ENCODE results near the gene CPXM1. TPM values are rescaled to one million over a fixed set of nuclear protein-coding genes. Genes with fewer than 3 reads are reported as not detected.
"Not testable (repeated sequence)": the region's sequence is repeated elsewhere in the genome, so short reads cannot be mapped to it uniquely, and the experiment has no call there.

CPXM1 gene
- total RNA-seq, 2 donors from 2014 or later: 0.24 to 2.3 TPM

DNA sequence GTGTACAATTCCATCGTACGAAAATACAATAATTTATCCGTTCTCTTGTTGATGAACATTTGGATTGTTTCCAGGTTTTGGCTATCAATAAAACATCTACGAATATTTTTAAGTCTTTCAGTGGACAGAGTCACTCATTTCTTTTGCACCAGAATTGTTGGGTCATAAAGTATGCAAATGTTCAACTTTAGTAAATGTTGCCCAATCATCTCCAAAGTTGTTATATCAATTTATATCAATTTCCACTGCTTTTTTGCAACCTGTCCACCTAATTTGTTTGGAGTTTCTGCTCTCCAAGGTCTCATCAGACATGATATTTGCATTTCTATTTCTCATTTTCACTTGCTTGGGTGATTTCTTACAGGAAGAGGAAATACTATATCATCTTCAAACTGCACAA is 26.2 kb upstream of the CPXM1 start:
- intact Hi-C loops (cut with DNase I, micrococcal nuclease): no loop called here
- ATAC-seq (no peak), DNase-seq (no peak)

DNA sequence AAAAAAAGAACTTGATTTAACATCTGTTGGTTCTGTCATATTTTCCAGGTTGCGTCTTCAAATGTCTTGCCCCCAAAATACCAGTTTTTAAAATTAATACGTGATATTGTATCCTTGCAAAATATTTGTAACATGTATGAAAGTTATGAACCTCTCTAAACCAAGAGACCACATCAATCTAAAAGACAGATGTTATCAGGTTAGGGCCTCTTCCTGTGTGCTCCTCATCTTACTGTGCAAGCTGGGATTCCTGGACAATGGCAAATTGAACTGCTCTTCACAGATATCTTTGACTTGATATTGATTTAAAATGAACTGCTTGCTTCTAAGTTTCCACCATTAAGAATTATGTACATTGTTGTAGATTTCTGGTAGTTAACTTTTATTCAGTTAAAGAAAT is 25.3 kb upstream of the CPXM1 start:
- DNase-seq (no peak), ATAC-seq (no peak)
- intact Hi-C loops (cut with DNase I, micrococcal nuclease): no loop called here

DNA sequence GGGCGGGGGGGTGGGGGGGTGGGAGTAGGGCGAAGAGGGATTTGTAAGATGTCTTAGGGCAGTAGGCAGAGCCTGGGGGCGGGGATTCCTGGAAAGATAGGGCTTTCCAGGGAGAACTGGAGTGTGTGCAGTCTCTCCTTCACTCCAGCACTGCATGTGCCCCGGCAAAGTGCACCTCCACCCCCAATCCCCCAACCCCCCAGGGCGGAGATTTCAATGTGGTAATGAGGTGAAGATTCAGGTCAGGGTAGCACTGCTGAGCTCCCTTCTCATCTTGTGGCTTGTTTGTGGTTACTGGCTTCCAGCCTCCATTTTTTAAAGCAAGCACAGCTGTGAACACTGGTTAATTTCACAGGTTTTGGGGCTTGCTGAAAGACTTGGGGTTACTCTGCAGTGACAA is 21.6 kb upstream of the CPXM1 start:
- intact Hi-C loops (cut with DNase I, micrococcal nuclease): no loop called here
- no peak for ATAC-seq
- DNase-seq: no peak

DNA sequence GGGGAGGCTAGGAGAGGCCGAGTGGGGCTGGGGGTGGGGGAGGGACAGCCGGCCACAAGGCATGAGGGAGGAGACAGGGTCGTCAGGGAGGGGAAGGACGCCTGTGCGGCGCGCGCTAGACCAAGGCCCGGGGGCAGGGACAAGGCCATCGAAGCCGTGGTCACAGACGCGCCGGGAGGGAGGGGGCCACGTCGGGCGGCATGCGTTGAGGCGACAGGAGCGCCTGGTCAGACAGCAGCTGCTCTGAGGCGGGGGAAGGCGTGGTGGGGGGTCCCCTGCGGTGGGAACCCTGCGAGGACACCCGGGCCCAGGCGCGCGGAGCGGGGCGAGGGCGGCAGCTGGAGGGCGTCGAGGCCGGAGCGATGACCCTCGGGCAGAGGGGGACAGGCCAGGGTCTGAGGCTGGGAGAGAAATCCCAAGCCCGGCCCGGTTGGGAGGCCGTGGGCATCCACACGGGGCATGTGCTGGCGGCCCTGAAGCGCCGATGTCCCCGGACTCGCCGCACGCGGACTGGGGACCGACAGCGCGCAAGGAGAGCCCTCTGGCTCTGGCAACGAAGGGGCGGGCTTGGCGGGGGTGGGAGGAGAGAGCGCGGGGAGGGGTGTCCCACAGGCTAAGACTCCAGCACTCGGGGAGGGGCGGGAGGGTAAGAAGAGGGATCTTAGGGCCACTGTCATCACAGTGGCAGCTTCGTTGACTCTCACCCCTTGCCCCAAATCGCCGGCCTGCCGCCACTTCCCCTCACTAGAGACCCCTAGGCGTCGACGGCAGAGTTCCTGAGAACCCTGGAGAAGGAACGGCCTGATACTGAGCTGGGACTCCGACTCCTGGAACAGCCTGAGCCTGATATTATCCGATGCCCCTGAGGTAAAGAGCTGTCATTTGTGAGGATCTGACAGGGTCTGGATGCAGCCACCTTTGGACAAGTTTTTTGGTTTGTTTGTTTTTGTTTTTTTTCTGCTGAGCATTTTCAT is 20.8 kb upstream of the CPXM1 start:
- no peak for ATAC-seq

DNA sequence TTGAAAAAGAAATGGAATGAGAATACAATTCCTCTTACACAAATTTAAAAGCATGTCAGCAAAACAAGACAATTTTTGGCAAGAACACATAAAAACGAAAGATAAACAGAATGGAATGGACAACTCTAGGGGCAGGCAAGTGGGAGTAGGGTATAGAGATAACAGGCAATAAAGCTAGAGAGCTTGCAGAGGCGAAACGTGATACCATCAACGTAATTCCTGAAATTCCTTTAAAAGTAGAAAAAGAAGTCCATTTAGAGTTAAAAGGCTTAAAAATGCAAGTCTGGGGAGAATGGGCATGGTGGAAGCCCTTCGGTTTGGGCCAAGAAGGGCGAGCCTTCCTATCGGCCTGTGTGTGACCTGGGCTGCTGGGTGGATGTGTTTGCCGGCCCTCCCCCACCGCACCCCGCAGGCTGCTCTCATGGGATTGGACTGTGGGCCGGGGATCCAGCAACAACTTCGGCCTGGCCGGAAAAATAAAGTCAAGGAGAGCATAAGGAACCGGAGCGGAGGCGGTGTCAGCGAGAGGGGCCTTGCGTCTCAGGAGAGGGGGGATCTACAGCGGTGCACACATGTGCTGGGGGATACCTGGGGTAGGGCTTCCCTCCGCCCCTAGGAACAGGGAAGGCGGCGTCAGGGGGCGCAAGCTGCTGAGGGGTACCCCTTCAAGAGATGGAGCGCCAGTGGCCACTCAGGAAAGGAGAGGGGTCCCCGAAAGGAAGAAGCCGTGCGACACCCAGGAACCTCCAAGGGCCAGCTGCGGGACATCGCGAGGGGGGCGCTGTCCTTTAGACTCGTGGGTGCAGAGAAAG is 19.9 kb upstream of the CPXM1 start:
- DNase-seq: no peak
- ATAC-seq: no peak

More for the DNA sequence above, 20.8 kb upstream of the CPXM1 start:
- DNase-seq: no peak
- intact Hi-C loops (cut with DNase I, micrococcal nuclease): no loop called here

DNA sequence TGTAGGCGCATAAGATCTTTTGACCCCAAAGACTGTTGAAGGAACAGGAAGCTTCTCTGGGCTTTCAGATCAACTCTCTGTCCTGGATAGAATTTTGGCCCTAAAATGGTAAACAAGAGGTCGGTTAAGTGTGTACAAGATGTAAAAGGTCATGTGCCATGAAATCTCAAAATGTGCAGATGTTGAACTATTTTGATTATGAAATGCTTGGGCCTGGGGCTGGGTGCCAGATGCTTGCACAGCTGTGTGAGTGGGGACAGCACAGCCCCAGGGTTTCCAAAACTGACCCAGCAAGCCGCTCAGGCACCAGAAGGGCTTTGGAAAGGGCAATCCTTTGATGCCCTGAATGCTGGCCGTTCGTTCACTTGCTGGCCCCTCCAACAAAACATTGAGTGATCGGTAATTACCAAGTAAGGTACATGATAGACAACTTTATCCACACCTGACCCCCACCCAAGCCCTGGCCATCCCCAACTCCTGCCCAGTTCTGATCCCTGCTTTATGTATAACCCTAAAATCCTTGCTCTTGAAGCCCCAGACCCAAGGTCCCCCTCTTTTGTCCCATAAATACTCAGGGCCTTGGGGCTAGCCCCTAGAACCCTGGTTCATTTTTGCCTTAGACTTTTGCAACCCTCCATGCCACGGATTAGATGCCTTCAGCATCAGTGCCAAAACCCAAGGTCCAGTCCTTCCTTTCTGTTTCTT is 17.6 kb upstream of the CPXM1 start:
- ATAC-seq (no peak), DNase-seq (no peak)
- intact Hi-C loops (cut with DNase I, micrococcal nuclease): no loop called here

More for the DNA sequence above, 19.9 kb upstream of the CPXM1 start:
- intact Hi-C loops (cut with DNase I, micrococcal nuclease): no loop called here

DNA sequence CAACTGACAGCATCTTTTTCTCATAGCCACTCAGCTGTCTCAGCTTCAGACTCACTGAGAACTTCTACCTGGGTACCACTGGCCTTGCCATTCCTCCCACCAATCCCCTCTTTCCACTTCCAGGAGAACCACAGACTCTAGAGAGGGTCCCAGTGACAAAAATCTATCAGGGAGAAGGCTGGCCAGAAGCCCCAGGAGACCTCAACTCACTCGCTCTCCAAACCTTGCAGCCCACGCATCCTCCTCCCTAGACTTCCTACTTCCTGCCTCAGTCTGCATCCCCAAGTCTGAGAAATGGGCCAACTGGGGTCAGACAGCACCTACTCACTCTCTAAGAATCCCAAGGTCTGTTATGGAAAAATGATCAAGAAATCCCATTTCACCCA is 16.9 kb upstream of the CPXM1 start:
- DNase-seq: no peak
- intact Hi-C loops (cut with DNase I, micrococcal nuclease): no loop called here
- ATAC-seq: no peak

DNA sequence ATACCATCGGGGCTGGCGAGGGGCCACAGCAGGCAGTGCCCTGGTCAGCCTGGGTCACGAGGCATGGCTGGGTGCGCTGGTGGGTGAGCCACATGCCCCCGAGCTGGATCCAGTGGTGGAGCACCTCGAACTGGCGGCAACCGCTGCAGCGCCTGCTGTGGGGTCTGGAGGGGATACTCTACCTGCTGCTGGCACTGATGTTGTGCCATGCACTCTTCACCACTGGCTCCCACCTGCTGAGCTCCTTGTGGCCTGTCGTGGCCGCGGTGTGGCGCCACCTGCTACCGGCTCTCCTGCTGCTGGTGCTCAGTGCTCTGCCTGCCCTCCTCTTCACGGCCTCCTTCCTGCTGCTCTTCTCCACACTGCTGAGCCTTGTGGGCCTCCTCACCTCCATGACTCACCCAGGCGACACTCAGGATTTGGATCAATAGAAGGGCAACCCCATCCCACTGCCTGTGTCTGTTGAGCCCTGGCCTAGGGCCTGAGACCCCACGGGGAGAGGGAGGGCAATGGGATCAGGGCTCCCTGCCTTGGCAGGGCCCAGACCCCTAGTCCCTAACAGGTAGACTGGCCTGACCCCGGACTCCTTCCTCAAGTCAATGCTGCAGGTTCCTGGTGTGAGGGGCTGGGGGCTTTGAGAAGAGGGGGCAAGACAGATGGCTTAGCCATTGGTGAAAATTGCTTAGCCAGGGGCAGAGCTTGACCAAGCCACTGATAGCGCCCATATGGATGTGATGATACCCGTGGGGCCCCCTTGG is 16.3 kb upstream of the CPXM1 start:
- DNase-seq (no peak), ATAC-seq (no peak)
- intact Hi-C loops (cut with DNase I, micrococcal nuclease): no loop called here

DNA sequence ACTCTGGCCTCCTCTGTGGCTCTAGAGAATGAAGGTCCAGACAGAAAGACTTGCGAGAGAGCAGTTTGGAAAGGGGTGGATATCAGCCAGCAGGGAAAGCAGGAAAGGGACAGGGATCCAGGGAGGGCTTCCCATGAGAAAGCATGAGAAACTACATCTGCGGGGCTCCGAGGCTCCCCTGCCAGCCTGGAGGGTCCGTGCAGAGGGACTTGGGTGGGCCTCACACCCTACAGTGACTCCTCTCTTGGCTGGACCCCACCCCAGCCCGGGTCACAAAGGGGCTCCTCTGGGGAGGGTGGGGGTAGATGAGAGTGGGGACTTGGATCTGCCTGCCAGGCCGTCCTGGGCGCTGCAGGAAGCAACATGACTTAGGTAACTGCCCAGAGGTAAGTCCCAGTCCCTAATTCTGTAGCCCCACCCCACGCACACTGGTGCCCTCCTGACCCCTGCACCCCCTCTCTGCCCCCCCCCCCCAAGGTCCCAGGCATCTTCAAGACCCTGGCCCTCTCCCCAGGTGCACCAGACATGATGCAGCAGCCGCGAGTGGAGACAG is 15.7 kb upstream of the CPXM1 start, which contains the start of gene TMEM239:
TMEM239 (plus strand) TSS at position 335 of the 553 bp plus-strand sequence; CDS start at position 526, 191 bp downstream.
- ATAC-seq (no peak), DNase-seq (no peak)
- intact Hi-C loops (cut with DNase I, micrococcal nuclease): no loop called here

DNA sequence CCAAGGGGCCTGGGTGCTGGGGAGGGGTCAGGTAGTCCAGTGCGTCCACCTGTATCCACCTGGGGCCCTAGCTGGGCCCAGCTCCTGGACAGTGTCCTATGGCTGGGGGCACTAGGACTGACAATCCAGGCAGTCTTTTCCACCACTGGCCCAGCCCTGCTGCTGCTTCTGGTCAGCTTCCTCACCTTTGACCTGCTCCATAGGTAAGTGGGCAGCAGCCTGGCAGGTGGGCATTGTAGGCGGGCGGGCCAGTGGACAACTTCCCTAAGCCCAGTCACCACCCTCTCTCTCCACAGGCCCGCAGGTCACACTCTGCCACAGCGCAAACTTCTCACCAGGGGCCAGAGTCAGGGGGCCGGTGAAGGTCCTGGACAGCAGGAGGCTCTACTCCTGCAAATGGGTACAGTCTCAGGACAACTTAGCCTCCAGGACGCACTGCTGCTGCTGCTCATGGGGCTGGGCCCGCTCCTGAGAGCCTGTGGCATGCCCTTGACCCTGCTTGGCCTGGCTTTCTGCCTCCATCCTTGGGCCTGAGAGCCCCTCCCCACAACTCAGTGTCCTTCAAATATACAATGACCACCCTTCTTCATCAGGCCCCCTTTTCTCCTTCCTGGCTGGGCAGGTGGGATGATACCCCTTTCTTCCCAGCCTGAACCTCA is 14.9 kb upstream of the CPXM1 start:
- no peak for DNase-seq
- intact Hi-C loops (cut with DNase I, micrococcal nuclease): no loop called here
- no peak for ATAC-seq

DNA sequence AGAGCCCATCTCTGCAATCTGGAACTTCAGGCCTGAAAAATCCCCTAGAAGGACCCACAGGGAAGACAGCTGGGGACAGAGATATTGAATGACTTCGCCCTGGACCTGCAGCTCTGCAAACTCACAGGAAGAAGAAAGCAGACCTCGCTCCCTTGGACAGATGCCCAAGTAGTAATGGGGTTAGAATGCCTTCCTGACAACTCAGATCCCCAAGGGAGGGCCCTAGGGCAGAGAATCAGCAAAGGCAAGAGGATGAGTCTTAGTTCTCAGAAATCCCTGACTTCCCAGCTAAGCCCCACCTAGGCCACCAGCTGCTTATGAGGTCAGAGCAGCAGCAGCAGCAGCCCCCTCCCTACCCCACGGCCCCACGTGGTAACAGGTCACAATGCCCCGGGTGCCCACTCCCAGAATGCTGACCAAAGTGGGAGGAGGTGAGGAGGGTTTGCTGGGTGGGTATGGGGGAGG is 14.2 kb upstream of the CPXM1 start, which contains the start of gene C20orf141:
C20orf141 (plus strand) TSS at position 401 of the 465 bp plus-strand sequence. CDS start 198 bp downstream, outside the sequence.
- DNase-seq: no peak
- intact Hi-C loops (cut with DNase I, micrococcal nuclease): no loop called here
- no peak for ATAC-seq

DNA sequence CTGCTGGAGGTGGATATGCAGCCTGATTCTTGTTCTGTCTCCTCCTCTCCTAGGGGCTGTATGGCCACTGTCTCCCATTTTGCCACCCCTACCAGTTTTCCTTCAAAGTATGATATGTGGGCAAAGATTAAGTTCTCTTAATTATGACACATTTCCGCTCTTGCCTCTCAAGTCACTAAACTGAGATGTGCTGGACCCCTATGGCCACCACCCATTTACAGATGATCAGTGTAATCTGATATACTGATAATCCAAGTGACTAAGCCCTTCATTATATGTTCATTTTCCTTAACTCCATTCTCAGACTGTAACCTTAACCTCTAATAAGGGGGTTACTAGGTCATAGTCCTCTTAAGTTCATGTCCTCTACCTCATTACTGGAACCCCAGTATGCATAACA is 13.6 kb upstream of the CPXM1 start:
- ATAC-seq (no peak), DNase-seq (no peak)
- intact Hi-C loops (cut with DNase I, micrococcal nuclease): no loop called here

DNA sequence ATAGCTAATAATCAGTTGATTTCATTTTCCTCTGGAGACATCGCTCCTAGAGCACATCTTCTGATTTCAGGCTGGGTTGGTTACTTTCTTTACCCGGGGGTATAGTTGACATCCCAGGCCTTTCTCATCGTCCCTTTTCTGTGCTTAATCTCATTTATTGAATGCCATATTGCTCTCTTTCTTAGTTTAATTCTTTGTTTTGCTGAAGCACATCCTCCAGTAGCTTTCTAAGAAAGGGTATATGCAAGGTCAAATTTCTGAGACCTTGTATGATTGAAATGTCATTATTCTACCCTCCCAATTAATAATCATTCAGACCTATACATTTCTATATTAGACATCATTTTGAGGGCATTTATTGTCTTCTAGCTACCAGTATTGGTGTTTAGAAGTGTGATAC is 11.8 kb upstream of the CPXM1 start:
- DNase-seq: no peak
- intact Hi-C loops (cut with DNase I, micrococcal nuclease): no loop called here
- ATAC-seq: no peak

DNA sequence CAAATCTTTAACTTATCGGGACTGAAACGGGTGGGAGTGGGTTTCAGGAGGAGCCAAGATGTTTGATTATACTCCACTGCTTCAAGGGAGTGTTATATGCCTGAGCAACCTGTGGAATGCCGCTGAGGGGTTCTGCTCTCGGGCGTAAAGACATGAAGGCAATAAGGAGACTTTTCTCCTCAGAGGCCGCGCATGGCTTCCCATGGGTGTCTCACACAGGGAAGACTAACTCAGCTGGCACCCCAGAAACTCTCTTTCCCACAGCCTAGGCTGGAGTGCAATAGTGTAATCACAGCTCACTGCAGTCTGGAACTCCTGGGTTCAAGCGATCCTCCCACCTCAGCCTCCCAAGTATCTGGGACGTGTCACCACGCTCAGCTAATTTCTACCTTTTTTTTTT is 9.3 kb upstream of the CPXM1 start:
- intact Hi-C loops (cut with DNase I, micrococcal nuclease): no loop called here
- ATAC-seq: no peak
- no peak for DNase-seq

DNA sequence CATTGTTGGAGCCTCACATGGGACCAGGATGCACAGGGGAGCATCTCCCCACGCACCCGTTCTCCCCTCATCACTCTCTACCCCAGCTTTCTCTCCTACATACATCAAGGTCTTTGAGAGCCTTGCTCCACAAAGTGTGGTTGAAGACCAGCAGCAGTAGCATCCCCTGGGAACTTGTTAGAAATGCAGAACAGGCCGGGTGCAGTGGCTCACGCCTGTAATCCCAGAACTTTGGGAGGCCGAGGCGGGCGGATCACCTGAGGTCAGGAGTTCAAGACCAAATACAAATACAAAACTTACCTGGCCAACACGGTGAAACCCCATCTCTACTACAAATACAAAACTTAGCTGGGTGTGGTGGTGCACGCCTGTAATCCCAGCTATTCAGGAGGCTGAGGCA is 7.5 kb upstream of the CPXM1 start:
- intact Hi-C loops (cut with DNase I, micrococcal nuclease); DNase-seq; ATAC-seq: not testable (repeated sequence)

DNA sequence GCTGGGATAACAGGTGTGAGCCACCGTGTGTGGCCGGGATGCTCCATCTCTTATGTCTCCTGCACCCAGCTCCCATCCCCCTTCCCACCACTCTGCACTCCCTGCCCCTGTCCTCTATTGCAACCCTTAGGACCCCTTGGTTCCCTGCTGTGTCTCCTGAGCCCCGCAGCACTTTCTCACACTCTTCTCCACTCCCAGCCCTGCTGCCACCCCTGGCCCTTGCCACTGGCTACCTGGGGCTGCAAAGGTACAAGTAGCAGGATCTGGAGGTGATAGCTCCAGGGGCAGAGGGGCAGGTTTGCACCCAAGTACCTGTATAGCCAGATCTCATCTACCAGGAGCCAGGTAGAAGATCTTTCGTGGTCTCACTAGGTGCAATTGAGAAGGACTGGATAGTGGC is 6.6 kb upstream of the CPXM1 start:
- intact Hi-C loops (cut with DNase I, micrococcal nuclease): no loop called here
- DNase-seq (no peak), ATAC-seq (no peak)

DNA sequence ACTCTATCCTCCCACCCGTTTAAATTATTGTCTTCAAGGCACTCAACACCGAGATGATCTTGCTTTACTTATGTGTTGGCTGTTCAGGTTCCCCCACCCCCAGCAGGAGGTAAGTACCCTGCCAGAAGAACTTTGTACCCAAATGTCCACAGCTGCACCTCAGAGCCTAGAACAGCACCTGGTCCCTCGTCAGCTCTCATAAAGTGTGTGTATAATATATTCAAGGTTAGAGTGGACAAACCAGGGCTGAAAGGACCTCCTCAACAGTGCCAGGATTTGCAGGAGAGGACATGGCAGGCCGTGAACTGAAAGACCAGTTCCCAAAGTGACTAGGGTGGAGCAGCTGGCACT is 5.9 kb upstream of the CPXM1 start:
- intact Hi-C loops (cut with DNase I, micrococcal nuclease): no loop called here
- no peak for DNase-seq

More for the DNA sequence above, 5.9 kb upstream of the CPXM1 start:
- peak; percentile 74 for ATAC-seq
